K562 (cell line): ENCODE results near the gene PSMA2. TPM values are rescaled to one million over a fixed set of nuclear protein-coding genes. Genes with fewer than 3 reads are reported as not detected.

Experiments
- ARID2 ChIP-seq: fragments of 450-650 bp; IDR thresholded peaks from 2 replicates; pipeline ENCODE4 v1.6.1; 2017; ENCODE audit warnings: antibody characterized with exemption, mild to moderate bottlenecking
- C11orf30 ChIP-seq: fragments of 450-650 bp; IDR thresholded peaks from 2 replicates; pipeline ENCODE4 v1.6.1; 2016; ENCODE audit warnings: low read depth, mild to moderate bottlenecking
- CC2D1A ChIP-seq: fragments of 450-650 bp; IDR thresholded peaks from 2 replicates; pipeline ENCODE4 v1.6.1; 2017; ENCODE audit warnings: mild to moderate bottlenecking
- PRPF4 ChIP-seq: fragments of 200-400 bp; formaldehyde crosslinking; IDR thresholded peaks from one replicate; pipeline ENCODE4 v1.6.1; 2017; ENCODE audit warnings: low read length, low read depth, mild to moderate bottlenecking; ENCODE audit not compliant: insufficient read depth, poor library complexity, severe bottlenecking
- RAD21 ChIP-seq, 2 experiments: fragments of 250-450 bp in 1 of 2; fragments of 450-650 bp in 1 of 2; sonication (Bioruptor Pico) in 1 of 2; formaldehyde crosslinking in 1 of 2; IDR thresholded peaks in 1 of 2; conservative IDR thresholded peaks in 1 of 2; 2 replicates each; pipeline versions ENCODE4 v1.4.0 to v1.8.0; 2020 to 2022; ENCODE audit warnings: mild to moderate bottlenecking in 2 of 2, moderate library complexity in 1 of 2
- SMAD4 ChIP-seq: fragments of 250-450 bp; sonication (Bioruptor Pico); conservative IDR thresholded peaks from 2 replicates; pipeline ENCODE4 v1.8.0; 2021; ENCODE audit warnings: inconsistent platforms, mild to moderate bottlenecking, moderate library complexity
- SMC3 ChIP-seq: conservative IDR thresholded peaks from 2 replicates; pipeline ENCODE4 v1.6.1; 2011; ENCODE audit warnings: low read depth, low read length, improper control_type of control experiment; ENCODE audit not compliant: insufficient read depth
- TCF3 ChIP-seq: sonication (generic); formaldehyde crosslinking; IDR thresholded peaks from 2 replicates; pipeline ENCODE4 v1.4.0; 2020; ENCODE audit warnings: mild to moderate bottlenecking, missing genetic modification reagents
- XRCC5 ChIP-seq: fragments of 200-400 bp; formaldehyde crosslinking; IDR thresholded peaks from 2 replicates; pipeline ENCODE4 v1.6.1; 2017; ENCODE audit warnings: low read depth, mild to moderate bottlenecking, low read length
- polyA plus RNA-seq, 8 experiments: library from polyadenylated mRNA; depleted of rRNA in 4 of 8; stranded (reverse) in 5 of 8; unstranded in 3 of 8; fragments of >200 nt; fragmentation: Nextera tagmentation in 2 of 8; fragmentation: Illumina TruSeq in 1 of 8; extraction: Ambion mirVana in 2 of 8; extraction: Trizol in 1 of 8; gene quantifications; 2 replicates each; pipeline versions ENCODE4 v1.2.1 to v1.2.3, GENCODE V29; 2011 to 2014; ENCODE audit warnings: inconsistent platforms in 1 of 8, missing spikeins in 1 of 8
- total RNA-seq, 7 experiments: library from RNA; depleted of rRNA in 6 of 7; stranded (reverse); fragments of >200 nt in 6 of 7; fragmentation: Illumina TruSeq in 2 of 7; extraction: Trizol in 2 of 7; gene quantifications; 2 replicates each; pipeline versions ENCODE4 v1.2.1 to v1.2.3, GENCODE V29; 2011 to 2021; ENCODE audit warnings: low replicate concordance in 1 of 7
- TF ChIP-seq, protein P1 (sequence below), 2 experiments: fragments of 450-650 bp; formaldehyde crosslinking in 1 of 2; IDR thresholded peaks; 2 replicates each; pipeline versions ENCODE4 v1.4.0 to v1.6.1; 2014 to 2020; ENCODE audit warnings: mild to moderate bottlenecking in 2 of 2, borderline replicate concordance in 1 of 2, low read depth in 1 of 2
- TF ChIP-seq, protein P2 (sequence below): IDR thresholded peaks from 2 replicates; pipeline ENCODE4 v1.6.1; 2016; ENCODE audit warnings: missing genetic modification characterization, missing compliant biosample characterization
- TF ChIP-seq, protein P3 (sequence below): fragments of 450-650 bp; formaldehyde crosslinking; IDR thresholded peaks from 2 replicates; pipeline ENCODE4 v1.4.0; 2020; ENCODE audit warnings: mild to moderate bottlenecking, moderate library complexity

PSMA2 gene
- total and polyA plus RNA-seq, 9 of the 15 experiments (the other 6 are each of a cell fraction or from before 2014, with no cell fraction given), result 91.7 to 1,070 (median 213) TPM

DNA sequence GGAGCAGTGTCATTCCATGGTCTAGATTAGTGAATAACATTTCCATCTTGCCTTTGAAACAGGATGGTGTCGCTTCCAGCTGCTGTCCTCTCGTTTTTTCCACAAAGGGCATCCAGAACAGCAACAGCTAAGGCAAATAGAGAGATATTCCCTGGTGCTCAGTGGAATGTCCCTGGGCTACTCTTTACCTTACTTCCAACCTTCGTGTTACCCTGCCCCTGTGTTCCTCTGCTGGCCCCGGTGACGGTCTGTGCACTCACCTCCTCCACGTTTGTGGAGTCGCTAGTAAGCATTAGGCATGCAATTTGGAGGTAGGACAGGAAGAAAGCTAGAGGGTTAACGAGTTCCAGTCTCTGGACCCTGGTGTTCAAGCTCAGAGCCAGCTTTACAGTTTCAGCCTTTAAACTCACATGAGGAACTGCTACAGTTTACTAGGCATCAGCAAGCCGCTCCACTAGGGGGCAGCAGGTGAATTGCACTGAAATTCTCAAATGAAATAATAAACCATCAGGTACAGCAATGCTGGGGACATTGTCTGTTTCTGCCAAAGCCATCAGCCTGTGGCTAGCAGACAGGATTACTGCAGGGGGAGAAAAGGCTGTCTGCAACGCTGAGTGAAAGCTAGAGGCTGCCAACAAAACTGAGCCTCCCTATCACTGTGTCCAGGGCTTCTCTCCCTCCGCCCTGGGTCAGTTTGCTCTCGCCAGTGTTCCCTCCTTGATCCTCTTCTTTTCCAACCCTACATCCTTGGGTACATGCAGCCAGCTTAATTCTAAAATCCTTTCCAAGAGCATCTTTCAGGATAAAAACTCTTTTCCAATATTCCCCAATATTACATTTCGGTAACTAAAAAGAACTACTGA is 9.2 kb upstream of the PSMA2 start (continued):
- TF ChIP-seq, protein P1, sequence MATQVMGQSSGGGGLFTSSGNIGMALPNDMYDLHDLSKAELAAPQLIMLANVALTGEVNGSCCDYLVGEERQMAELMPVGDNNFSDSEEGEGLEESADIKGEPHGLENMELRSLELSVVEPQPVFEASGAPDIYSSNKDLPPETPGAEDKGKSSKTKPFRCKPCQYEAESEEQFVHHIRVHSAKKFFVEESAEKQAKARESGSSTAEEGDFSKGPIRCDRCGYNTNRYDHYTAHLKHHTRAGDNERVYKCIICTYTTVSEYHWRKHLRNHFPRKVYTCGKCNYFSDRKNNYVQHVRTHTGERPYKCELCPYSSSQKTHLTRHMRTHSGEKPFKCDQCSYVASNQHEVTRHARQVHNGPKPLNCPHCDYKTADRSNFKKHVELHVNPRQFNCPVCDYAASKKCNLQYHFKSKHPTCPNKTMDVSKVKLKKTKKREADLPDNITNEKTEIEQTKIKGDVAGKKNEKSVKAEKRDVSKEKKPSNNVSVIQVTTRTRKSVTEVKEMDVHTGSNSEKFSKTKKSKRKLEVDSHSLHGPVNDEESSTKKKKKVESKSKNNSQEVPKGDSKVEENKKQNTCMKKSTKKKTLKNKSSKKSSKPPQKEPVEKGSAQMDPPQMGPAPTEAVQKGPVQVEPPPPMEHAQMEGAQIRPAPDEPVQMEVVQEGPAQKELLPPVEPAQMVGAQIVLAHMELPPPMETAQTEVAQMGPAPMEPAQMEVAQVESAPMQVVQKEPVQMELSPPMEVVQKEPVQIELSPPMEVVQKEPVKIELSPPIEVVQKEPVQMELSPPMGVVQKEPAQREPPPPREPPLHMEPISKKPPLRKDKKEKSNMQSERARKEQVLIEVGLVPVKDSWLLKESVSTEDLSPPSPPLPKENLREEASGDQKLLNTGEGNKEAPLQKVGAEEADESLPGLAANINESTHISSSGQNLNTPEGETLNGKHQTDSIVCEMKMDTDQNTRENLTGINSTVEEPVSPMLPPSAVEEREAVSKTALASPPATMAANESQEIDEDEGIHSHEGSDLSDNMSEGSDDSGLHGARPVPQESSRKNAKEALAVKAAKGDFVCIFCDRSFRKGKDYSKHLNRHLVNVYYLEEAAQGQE (IDR thresholded peaks at IDR 0.05; ENCODE audit: borderline replicate concordance), result peak; percentile 90
- TF ChIP-seq, protein P1 (CRISPR knock-in tag; IDR thresholded peaks at IDR 0.05; ENCODE audit: low read depth), result no peak
- TF ChIP-seq RAD21 (CRISPR knock-in tag; conservative IDR thresholded peaks at IDR 0.05 in 1 of 2, IDR thresholded peaks at IDR 0.05 in 1 of 2) (peak; percentile 85 to 95), ARID2 (peak; percentile 73; the same call in 1 of the 2 replicates), TCF3 (0 out of 2 replicates have a peak, but pooled peaks have one; percentile 5), SMAD4 (CRISPR knock-in tag) (0 out of 2 replicates have a peak, but pooled peaks have one; percentile 18), PRPF4 (no peak), C11orf30 (no peak), SMC3 (peak; percentile 89), CC2D1A (peak; percentile 80), XRCC5 (0 out of 2 replicates have a peak, but pooled peaks have one; percentile 71)
- TF ChIP-seq, protein P2, sequence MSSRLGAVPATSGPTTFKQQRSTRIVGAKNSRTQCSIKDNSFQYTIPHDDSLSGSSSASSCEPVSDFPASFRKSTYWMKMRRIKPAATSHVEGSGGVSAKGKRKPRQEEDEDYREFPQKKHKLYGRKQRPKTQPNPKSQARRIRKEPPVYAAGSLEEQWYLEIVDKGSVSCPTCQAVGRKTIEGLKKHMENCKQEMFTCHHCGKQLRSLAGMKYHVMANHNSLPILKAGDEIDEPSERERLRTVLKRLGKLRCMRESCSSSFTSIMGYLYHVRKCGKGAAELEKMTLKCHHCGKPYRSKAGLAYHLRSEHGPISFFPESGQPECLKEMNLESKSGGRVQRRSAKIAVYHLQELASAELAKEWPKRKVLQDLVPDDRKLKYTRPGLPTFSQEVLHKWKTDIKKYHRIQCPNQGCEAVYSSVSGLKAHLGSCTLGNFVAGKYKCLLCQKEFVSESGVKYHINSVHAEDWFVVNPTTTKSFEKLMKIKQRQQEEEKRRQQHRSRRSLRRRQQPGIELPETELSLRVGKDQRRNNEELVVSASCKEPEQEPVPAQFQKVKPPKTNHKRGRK (tag), result no peak
- TF ChIP-seq, protein P3, sequence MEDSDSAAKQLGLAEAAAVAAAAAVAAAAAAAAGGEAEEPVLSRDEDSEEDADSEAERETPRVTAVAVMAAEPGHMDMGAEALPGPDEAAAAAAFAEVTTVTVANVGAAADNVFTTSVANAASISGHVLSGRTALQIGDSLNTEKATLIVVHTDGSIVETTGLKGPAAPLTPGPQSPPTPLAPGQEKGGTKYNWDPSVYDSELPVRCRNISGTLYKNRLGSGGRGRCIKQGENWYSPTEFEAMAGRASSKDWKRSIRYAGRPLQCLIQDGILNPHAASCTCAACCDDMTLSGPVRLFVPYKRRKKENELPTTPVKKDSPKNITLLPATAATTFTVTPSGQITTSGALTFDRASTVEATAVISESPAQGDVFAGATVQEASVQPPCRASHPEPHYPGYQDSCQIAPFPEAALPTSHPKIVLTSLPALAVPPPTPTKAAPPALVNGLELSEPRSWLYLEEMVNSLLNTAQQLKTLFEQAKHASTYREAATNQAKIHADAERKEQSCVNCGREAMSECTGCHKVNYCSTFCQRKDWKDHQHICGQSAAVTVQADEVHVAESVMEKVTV, result peak; percentile 76
